Lower leg skin (tissue), 3 donors: ENCODE measurements around the gene ANKK1.

Experiments used
- CTCF ChIP-seq, 3 donors: fragments of 450-650 bp; IDR thresholded peaks; one replicate each; pipeline ENCODE4 v1.5.1; 2016; ENCODE audit warnings: antibody characterized with exemption in 3 of 3, mild to moderate bottlenecking in 3 of 3, moderate library complexity in 2 of 3
- POLR2A ChIP-seq, 2 donors: fragments of 450-650 bp; IDR thresholded peaks; one replicate each; pipeline ENCODE4 v1.6.1; 2016 to 2017; ENCODE audit warnings: antibody characterized with exemption in 2 of 2, mild to moderate bottlenecking in 1 of 2, moderate library complexity in 1 of 2

GRCh38 chr11:113372309-113372708, 15.3 kb upstream of the ANKK1 start:
- no peak for TF ChIP-seq CTCF (IDR thresholded peaks at IDR 0.05)
- no peak for TF ChIP-seq POLR2A (IDR thresholded peaks at IDR 0.05)
